HG02571 (cell line): ENCODE results near the gene KRTAP10-7.
"Not testable (repeated sequence)": the region's sequence is repeated elsewhere in the genome, so short reads cannot be mapped to it uniquely, and the experiment has no call there.

Experiments
- ATAC-seq: cut with Tn5 transposase; IDR thresholded peaks from one replicate; pipeline ENCODE4 v1.9.1; 2021; ENCODE audit warnings: mild to moderate bottlenecking, moderate library complexity; ENCODE audit not compliant: unreplicated experiment

The KRTAP10-7 gene

GRCh38 chr21:44571296-44571695, 29.1 kb upstream of the KRTAP10-7 start:
- no peak for ATAC-seq

DNA sequence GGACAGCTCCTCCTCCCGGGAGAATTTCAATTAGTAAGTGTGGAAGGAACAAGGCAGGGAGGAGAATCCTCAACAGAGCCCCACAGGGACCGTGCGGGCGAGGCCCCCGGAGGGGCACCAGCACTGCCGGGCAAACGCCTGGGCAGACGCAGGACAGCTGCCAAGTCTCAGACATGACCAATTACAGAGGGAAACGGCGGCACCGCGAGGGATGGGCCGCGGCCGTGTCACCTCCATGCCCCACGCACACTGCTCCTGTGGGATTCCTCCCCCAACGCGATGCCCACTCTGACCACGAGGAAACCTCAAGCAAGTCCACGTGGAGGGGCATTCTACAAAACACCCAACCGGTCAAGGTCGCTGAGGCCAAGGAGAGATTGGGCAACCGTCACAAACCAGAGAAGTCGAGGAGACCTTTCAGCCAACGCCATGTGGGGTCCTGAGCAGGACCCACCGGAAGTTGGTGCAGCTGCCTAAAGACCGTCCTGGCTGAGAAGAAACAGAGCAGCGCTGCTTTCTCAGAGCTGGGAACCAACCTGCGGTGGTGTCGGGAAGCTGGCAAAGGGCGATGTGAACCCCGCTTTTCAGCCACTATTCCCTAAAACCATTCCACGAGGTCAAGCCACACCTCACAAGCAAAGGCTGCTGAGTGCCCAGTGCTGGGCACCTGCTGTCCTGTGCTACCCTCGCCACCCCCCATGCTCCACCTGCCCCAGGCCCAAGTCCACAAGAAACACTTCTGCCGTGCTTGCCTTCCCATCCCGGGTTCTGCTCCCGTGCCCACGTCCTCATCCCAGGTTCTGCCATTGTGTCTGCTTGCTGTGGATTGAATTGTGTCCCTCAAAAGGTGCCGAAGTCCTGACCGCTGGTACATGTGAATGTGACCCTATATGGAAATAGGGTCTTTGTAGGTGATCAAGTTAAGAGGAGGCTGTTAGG, 28.3 kb upstream of the KRTAP10-7 start:
- ATAC-seq, result no peak

DNA sequence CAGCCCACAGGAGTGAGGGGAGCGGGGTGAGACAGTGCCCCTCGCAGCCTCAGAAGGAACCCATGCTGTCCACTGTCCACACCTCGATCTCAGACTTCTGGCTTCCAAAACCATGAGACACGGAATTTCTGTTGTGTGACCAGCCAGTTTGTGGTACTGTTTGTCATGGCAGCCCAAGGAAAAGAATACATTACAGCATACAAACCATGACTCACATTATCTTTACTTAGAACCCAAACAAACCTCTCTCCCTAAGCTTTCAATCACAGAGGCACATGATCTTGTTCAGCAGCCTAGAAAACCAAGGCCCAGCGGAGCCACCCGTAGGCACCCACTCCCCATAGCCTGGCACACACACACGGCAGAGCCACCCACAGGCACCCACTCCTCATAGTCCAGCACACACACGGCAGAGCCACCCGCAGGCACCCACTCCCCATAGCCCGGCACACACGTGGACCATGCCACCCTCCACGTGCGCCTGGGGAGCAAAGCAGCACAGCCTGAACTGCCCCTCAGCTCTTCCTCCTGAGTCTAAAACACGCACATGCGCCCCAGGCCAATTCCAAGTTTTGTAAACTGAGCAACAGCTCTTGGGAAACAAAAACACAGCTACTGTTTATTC, 27.3 kb upstream of the KRTAP10-7 start:
- no peak for ATAC-seq

DNA sequence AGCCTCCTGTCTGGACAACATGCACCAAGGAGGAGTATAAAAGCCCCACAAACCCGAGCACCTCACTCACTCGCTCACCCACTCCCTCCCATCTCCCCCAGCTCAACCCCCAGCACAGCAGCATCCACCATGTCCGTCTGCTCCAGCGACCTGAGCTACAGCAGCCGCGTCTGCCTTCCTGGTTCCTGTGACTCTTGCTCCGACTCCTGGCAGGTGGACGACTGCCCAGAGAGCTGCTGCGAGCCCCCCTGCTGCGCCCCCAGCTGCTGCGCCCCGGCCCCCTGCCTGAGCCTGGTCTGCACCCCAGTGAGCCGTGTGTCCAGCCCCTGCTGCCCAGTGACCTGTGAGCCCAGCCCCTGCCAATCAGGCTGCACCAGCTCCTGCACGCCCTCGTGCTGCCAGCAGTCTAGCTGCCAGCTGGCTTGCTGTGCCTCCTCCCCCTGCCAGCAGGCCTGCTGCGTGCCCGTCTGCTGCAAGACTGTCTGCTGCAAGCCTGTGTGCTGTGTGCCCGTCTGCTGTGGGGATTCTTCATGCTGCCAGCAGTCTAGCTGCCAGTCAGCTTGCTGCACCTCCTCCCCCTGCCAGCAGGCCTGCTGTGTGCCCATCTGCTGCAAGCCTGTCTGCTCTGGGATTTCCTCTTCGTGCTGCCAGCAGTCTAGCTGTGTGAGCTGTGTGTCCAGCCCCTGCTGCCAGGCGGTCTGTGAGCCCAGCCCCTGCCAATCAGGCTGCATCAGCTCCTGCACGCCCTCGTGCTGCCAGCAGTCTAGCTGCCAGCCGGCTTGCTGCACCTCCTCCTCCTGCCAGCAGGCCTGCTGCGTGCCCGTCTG, 26.6 kb upstream of the KRTAP10-7 start, which contains the start of gene KRTAP10-4:
TSS of gene KRTAP10-4 (plus strand) at position 100 of the 827 bp plus-strand sequence. CDS start at position 130, 30 bp downstream.
- ATAC-seq, result not testable (repeated sequence)

DNA sequence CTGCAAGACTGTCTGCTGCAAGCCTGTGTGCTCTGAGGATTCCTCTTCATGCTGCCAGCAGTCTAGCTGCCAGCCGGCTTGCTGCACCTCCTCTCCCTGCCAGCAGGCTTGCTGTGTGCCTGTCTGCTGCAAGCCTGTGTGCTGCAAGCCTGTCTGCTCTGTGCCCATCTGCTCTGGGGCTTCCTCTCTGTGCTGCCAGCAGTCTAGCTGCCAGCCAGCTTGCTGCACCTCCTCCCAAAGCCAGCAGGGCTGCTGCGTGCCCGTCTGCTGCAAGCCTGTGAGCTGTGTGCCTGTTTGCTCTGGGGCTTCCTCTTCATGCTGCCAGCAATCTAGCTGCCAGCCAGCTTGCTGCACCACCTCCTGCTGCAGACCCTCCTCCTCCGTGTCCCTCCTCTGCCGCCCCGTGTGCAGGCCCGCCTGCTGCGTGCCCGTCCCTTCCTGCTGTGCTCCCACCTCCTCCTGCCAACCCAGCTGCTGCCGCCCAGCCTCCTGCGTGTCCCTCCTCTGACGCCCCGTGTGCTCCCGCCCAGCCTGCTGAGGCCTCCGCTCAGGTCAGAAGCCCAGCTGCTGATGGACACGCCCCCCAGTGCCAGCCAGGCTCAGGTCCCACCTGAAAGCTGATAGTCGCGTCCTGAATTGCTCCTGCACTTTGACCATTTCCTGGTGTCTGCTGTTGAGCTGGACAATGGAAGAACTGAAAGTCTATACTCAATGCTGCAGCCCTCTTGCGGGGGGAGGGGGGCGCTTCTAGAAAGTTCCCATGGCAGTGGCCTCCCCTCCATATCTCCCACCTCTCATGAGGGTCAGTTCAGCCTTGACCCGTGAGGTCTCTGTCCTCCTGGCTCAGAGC, 25.7 kb upstream of the KRTAP10-7 start:
- ATAC-seq, result no peak

- ATAC-seq, result no peak
Measured at GRCh38 chr21:44575307-44576024, 24.9 kb upstream of the KRTAP10-7 start.

- no peak for ATAC-seq
Measured at GRCh38 chr21:44576025-44576420, 24.4 kb upstream of the KRTAP10-7 start.

GRCh38 chr21:44578371-44579055, 21.9 kb upstream of the KRTAP10-7 start:
- no peak for ATAC-seq

GRCh38 chr21:44579056-44579832, 21.2 kb upstream of the KRTAP10-7 start:
- ATAC-seq, result no peak

GRCh38 chr21:44579833-44580144, 20.6 kb upstream of the KRTAP10-7 start:
- ATAC-seq, result no peak

- not testable (repeated sequence) for ATAC-seq
Measured at GRCh38 chr21:44580231-44580821, 20.1 kb upstream of the KRTAP10-7 start, which contains the start of gene KRTAP10-5. Gene KRTAP10-5, minus strand, starts transcription at chr21:44580604. Its CDS starts 26 bp downstream, at chr21:44580578.

DNA sequence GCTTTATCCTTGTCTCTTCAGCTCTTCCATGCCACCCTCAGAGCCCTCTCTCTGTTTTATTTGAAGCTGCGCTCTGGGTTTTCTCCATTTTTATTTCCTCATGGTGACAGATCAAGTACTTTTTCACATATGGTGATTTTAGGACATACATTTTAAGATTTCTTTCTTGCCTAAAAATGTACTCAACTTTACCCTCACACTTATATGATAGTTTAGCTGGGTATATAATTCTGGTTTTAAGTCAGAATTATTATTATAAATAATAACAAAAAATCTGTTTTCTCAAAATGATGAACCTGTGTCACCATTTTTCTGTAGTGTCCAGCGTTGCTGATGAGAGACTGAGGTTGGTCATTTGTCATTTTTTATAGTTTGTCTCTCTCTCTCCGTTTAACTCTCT, 19.2 kb upstream of the KRTAP10-7 start:
- ATAC-seq, result no peak

DNA sequence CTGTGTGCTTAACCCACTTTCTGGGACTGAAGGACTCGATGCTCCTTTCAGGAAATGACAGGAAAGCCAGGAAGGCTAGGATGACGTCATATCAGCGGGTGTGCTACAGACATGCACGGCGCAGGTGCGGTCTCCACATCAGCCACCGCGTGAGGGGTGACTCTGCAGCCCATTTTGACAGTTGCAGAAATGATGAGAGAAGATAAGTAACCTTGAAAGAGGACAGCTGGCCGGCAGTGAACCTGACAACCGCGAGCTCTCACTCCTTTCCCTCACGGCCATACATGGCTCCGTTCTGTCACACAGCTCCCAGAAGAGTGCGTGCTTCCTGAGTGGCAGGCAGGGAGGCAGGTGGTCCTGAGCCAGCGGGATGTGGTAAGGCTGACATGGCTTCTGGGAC, 18.3 kb upstream of the KRTAP10-7 start:
- no peak for ATAC-seq

DNA sequence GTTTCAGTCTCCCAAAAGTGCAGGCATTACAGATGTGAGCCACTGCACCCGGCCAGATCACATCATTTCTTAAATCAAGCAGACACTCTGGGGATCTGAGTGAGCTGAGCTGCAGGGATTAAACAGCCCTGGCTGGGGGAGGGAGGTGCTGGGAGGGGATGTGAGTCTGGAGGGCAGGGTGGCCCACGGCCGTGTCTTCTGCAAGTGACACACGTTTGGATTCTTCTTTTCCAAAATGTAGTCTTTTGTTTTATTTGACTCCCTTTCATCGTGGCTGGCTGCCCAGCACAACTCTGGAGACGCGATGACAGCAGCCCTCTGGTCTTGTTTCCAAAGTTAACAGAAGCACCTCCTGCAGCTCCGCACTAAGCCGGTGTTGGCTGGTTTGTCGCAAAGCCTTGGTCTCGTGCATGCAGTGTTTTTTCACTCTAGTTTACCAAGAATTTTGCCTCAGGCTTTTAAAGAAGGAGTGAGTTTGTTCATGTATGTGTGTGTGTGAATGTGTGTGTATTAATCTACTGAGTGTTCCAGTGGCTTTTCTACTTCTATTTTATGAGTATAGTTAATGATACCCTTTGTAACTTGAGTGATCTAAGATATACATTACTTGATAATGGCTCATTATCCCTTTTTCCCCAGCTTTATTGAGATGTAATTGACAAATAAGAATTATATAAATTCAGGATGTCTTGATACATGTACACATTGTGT, 17.2 kb upstream of the KRTAP10-7 start:
- ATAC-seq, result no peak

- ATAC-seq, result no peak
Measured at GRCh38 chr21:44583800-44584147, 16.6 kb upstream of the KRTAP10-7 start.

GRCh38 chr21:44585892-44586291, 14.5 kb upstream of the KRTAP10-7 start:
- no peak for ATAC-seq

- ATAC-seq, result no peak
Measured at GRCh38 chr21:44589094-44589493, 11.3 kb upstream of the KRTAP10-7 start.
